Brain microvascular endothelial cell (primary cell): ENCODE data around the gene GRAMD2B.
"Not testable (repeated sequence)": the region's sequence is repeated elsewhere in the genome, so short reads cannot be mapped to it uniquely, and the experiment has no call there.

Experiments used
- DNase-seq: peaks from one replicate; pipeline ENCODE4 v3.0.0-alpha.2; 2020
- H3K27ac ChIP-seq: fragments of 250-450 bp; sonication (Bioruptor Pico); 2 replicates; pipeline ENCODE4 v1.5.1; 2020; ENCODE audit warnings: mild to moderate bottlenecking, moderate library complexity
- H3K27me3 ChIP-seq: fragments of 250-450 bp; sonication (Bioruptor Pico); replicated peaks from 2 replicates; pipeline ENCODE4 v1.5.1; 2020; ENCODE audit warnings: mild to moderate bottlenecking
- H3K36me3 ChIP-seq: fragments of 250-450 bp; sonication (Bioruptor Pico); replicated peaks from 2 replicates; pipeline ENCODE4 v1.5.1; 2020; ENCODE audit warnings: mild to moderate bottlenecking
- H3K4me3 ChIP-seq: 2 replicates; pipeline ENCODE4 v1.5.1; 2011; ENCODE audit warnings: low read depth, mild to moderate bottlenecking, control low read depth, low read length, moderate library complexity
- in situ Hi-C: cut with HindIII; loops from 2 replicates; pipeline ENCODE4 v1.10.0; 2017; ENCODE audit warnings: low sequenced_read_pairs, low pct_ligation_motif_present
- TF ChIP-seq, protein P1 (sequence below): IDR thresholded peaks from 2 replicates; pipeline ENCODE4 v1.5.1; 2011; ENCODE audit warnings: low read depth, mild to moderate bottlenecking, moderate library complexity, low read length, control low read depth, inconsistent platforms; ENCODE audit errors: missing control alignments

The GRAMD2B gene

DNA sequence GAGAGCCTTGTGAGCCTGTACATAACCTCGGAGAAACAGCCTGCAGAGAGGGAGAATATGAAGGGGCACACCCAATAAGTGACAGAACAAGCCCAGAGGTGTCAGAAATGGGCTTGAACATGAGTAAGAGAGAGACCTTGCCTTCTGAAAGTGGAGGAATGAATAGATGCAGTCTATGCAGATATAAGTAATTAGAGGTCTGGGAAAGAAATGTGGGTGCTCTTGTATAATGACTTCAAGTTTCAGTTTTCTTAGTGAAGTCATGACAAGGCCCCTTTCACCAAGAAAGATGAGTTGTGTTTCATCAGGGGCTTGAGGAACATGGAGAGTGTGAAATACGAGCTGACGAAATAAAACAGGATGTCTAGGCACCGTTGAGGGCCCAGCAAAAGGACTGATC lies 15.1 kb downstream of the GRAMD2B start:
- in situ Hi-C loops: no loop called here
- no peak for DNase-seq
- Histone ChIP-seq H3K27ac (no peak overlapping the region), H3K36me3 (peaks cover 5% of the 10 kb centered on the region), H3K4me3 (no peak overlapping the region), H3K27me3 (no peaks in the 10 kb centered on the region)
- TF ChIP-seq, protein P1, sequence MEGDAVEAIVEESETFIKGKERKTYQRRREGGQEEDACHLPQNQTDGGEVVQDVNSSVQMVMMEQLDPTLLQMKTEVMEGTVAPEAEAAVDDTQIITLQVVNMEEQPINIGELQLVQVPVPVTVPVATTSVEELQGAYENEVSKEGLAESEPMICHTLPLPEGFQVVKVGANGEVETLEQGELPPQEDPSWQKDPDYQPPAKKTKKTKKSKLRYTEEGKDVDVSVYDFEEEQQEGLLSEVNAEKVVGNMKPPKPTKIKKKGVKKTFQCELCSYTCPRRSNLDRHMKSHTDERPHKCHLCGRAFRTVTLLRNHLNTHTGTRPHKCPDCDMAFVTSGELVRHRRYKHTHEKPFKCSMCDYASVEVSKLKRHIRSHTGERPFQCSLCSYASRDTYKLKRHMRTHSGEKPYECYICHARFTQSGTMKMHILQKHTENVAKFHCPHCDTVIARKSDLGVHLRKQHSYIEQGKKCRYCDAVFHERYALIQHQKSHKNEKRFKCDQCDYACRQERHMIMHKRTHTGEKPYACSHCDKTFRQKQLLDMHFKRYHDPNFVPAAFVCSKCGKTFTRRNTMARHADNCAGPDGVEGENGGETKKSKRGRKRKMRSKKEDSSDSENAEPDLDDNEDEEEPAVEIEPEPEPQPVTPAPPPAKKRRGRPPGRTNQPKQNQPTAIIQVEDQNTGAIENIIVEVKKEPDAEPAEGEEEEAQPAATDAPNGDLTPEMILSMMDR: no peak

DNA sequence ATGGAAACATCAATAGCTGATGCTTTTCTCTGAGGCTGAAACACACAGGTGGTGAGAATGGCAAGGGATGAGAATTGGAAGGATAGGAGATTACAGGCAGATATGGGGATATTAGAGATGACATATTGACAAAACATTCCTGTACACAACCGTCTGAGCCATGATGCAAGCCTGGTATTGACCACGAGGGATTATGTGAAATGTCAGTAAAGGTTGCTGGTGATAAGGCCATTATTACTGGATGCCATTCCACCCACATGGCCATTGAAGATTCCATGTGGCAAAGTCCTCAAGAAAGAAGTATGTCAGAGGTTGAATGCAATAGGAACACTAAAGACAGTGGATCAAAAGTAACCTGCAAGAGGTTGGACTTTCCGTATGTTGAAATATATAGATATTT lies 15.7 kb downstream of the GRAMD2B start:
- Histone ChIP-seq H3K4me3 (no peak overlapping the region), H3K27ac (no peak overlapping the region), H3K36me3 (peaks cover 5% of the 10 kb centered on the region), H3K27me3 (no peaks in the 10 kb centered on the region)
- no peak for DNase-seq
- TF ChIP-seq, protein P1: no peak
- in situ Hi-C loops: no loop called here

DNA sequence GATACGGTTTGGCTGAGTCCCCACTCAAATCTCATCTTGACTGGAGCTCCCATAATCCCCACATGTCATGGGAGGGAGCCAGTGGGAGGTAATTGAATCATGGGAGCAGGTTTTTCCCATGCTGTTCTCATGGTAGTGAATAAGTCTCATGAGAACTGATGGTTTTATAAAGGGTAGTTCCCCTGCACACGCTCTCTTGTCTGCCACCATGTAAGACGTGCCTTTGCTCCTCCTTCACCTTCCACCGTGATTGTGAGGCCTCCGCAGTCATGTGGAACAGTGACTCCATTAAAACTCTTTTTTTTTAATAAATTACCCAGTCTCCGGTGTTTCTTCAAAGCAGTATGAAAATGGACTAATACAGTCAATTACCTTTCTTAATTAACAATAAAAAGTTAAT lies 16.5 kb downstream of the GRAMD2B start:
- DNase-seq, H3K36me3 ChIP-seq, H3K27me3 ChIP-seq, in situ Hi-C loops, H3K27ac ChIP-seq, H3K4me3 ChIP-seq: not testable (repeated sequence)

DNA sequence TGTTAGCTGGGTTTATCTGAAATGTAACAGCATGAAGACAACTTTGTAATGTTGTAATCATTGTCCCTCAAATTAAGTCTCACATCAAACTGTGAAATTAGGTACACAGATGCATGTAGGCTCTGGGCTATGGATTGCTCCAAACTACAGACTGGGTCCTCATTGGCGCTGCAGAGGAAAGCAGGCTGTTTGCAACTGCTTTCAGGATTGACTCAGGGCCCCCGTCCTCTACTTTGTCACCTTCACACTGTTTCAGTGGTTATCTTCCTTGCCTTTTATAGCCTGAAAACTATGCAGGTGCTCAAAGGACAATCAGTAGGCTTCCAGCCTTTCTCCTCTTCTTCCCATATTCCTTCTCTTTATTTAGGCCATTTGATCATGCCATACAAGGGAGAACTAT lies 18.0 kb downstream of the GRAMD2B start:
- Histone ChIP-seq H3K27me3 (no peaks in the 10 kb centered on the region), H3K36me3 (peaks cover 4% of the 10 kb centered on the region), H3K27ac (no peak overlapping the region), H3K4me3 (no peak overlapping the region)
- TF ChIP-seq, protein P1: no peak
- in situ Hi-C loops: no loop called here
- no peak for DNase-seq

DNA sequence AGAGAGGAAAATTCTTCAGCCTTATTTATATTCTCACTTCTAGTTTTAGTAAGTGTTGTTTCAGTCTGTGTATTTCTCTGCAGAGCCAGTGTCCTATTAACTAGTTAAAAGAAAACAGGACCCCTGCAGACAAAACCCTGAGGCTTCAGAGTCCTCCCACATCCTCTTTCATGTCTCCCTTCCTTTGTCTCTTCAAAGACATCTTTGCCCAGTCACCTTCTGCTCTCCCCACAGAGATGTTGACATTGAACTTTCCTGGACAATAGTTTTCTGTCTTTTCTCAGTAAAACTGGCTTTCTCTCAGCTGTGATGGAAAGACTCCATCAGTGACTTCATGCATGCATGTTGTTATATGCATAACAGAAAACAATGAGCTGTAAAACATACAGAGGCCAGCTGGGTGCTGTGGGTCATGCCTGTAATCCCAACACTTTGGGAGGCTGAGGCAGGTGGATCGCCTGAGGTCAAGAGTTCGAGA lies 20.2 kb downstream of the GRAMD2B start:
- Histone ChIP-seq H3K27ac (no peak overlapping the region), H3K36me3 (peaks cover 4% of the 10 kb centered on the region), H3K27me3 (no peaks in the 10 kb centered on the region), H3K4me3 (no peak overlapping the region)
- TF ChIP-seq, protein P1: no peak
- no peak for DNase-seq
- in situ Hi-C loops: no loop called here

DNA sequence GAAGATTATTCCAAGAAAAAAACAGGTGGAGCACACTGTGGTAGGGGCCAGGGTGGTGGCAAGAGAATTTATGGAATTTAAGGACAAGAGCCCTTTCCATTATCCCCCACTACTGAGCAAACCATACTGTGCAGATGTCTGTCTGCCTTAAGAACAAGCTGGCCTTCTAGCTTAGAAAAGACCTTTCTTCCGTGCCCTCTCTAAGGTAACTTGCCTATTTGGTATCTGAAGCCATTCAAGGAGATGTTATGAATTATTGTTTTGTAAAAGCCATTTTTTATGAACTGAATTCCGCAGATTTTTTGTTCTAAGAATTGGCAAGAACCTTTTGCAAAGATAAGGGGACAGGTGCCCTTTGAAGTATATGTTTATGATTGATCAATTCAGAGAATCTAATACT lies 20.9 kb downstream of the GRAMD2B start:
- Histone ChIP-seq H3K27ac (no peak overlapping the region), H3K4me3 (no peak overlapping the region), H3K27me3 (no peaks in the 10 kb centered on the region), H3K36me3 (no peaks in the 10 kb centered on the region)
- in situ Hi-C loops: no loop called here
- no peak for DNase-seq
- TF ChIP-seq, protein P1: no peak
